Left hindlimb (tissue), 1 donor: ENCODE measurements around the gene CDKL1.

Experiments used
- DNase-seq: peaks from one replicate; pipeline ENCODE4 v3.0.0-alpha.2; 2018

CDKL1 gene

GRCh38 chr14:50396631-50397389 is at the start of gene CDKL1:
Gene CDKL1 (minus strand): TSS chr14:50396881. CDS start chr14:50395868, 1,013 bp downstream.
- peak; percentile 80 for DNase-seq

DNA sequence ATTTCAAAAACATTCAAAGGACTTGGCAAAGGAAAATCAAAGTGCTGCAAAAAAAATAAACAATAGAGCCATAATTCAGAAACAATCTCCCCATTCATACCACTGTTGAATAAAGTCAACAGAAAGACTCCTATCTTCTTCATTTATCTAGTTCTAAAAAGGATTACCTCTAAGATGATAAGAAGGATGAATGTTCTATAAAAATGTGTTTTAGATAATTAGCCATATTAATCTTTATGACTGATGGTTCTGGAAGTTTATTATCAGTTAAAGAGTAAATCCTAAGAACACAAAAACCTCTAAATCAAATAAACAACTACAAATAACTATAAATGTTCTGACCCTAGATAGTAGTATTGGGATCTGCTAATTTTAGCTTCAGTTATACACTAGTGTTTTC is 37.8 kb upstream of the CDKL1 start:
- no peak for DNase-seq

GRCh38 chr14:50432131-50432530 is 35.5 kb upstream of the CDKL1 start:
- no peak for DNase-seq

- DNase-seq, result no peak
Measured at GRCh38 chr14:50425816-50426215, 29.1 kb upstream of the CDKL1 start.

DNA sequence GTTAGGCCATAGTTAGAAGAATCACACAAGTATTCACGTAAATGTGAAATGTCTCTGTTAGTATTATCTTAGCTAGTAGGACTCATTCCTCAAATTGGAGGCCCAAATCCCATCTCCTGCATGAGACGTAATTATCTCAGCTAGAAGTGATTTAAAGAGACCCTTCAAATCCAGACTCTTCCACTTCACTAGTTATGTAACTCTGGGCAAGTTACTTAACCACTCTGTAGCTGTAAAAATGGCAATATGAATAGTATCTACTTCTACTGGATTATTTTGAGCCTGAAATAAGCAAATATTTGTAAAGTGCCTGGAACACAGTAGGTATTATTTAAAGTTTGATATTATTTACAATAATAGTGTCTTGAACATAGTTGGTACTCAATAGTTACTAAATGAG is 28.4 kb upstream of the CDKL1 start:
- DNase-seq, result no peak

DNA sequence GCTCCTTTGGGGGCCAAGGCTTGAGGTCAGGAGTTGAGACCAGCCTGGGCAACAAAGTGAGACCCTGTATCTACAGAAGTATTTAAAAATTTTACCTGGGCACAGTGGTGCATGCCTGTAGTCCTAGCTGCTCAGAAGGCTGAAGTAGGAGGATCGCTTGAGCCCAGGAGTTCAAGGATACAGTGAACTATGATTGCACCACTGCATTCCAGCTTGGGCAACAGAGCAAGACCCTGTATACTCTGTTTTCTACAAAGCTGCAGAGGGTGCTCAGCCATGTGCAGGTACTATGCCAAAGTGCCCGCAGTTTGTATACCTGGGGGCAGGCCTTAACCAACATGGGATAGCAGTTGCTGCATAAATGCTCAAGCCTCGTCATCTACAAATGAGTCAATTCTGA is 26.8 kb upstream of the CDKL1 start:
- no peak for DNase-seq

- no peak for DNase-seq
Measured at GRCh38 chr14:50421499-50421898, 24.8 kb upstream of the CDKL1 start.

GRCh38 chr14:50417853-50418252 is 21.2 kb upstream of the CDKL1 start:
- no peak for DNase-seq

GRCh38 chr14:50410921-50411320 is 14.2 kb upstream of the CDKL1 start:
- no peak for DNase-seq

DNA sequence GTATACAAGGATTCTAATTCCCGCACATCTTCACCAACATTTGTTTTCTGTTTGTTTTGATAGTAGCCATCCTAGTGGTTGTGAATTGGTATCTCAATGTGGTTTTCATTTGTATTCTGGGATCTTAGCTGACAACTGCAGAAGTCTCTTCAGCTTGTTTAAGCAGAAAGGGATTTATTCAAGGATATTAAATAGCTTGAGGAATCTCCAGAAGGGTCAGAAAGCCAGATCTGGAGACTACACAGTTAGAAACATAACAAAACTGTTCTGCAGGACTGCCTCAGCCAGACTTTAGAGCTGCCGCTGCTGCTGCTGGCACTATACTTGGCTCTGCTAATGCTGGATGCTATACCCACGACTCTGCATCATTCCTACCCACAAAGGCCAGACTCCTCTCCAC is 13.4 kb upstream of the CDKL1 start:
- DNase-seq, result no peak

- DNase-seq, result peak; percentile 44
Measured at GRCh38 chr14:50407111-50407812, 10.6 kb upstream of the CDKL1 start.

DNA sequence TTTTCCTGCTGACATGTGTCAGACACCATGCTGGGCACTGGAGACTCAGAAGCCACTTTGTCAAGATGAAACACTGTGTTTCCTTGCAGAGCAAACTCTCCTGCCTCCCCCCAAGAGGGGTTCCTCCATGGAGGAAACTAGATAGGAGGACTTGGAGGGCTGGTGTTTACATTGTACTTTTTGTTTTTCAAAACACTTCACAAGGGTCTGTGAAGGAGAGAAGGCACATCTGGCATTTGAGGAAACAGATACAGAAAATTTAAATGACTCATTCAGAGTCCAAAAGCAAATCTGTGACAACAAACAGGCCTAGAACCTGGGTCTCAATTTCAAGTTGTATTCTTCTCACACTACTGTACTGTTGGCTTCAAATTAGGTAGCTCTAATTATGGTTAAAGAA is 6.7 kb upstream of the CDKL1 start:
- no peak for DNase-seq

DNA sequence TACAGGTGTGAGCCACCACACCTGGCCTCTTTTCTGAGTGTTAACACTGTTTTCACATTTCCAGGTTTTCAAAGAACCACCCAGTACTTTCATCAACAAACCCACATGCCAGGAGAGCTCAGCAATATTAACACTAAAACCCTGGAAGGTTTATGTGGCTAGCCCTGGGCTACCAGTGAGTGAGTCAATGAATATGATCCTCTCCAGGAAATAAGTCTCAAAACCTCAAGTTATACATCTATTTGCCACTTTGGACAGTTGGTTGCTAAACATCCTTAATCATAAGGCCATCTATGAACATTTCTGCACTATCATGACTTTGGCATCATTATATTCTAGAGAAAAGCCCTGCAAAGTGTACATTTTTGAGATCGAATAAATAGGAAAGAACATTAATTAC is 6.3 kb upstream of the CDKL1 start:
- DNase-seq, result no peak

DNA sequence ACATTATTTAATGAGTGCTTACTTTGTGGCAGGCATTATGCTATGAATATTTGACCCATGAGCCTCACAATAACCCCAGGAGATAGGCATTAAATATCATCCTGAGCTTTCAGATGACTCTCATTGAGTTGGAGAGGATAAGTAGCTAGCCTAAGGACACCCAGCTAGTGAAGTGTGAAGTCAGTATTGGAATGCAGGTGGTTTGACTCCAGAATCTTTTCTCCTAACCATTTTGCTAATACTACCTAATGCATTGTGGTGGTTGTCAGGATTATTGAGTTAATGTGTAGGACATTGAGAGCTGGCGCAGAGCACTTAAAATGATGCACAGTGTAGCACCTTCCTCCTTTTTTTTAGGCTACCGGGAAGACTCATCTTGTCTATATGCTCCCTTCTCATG is 3.8 kb upstream of the CDKL1 start:
- DNase-seq, result no peak

DNA sequence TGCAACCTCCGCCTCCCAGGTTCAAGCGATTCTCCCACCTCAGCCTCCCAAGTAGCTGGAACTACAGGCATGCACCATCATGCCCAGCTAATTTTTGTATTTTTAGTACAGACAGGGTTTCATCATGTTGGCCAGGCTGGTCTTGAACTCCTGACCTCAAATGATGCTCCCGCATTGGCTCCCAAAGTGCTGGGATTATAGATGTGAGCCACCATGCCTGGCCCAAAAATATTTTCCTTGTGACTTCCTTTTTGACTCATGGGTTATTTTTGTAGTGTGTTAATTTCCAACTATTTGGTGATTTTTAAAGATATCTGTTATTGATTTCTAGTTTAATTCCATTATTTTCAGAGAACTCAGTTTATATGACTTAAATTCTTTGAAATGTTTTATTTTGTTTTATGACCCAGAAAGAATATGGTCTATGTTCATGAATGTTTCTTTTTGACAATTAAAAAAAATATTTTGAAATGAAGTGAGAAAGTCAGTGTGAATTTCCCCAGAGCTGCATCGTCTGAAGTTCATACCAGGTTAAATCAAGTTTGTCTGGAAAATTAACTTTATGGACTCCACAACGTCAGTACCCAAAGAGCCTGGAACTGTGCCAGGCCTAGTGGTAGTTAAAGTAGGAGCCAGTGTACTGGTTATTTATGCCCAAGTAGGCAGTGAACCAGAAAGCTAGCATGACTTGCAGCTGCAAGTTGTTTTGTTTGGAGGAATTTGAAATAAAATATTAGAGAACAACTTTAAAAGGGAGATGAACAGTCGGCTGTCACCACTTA is 2.8 kb upstream of the CDKL1 start:
- DNase-seq, result peak; percentile 41

GRCh38 chr14:50398189-50398580 is 1.5 kb upstream of the CDKL1 start:
- no peak for DNase-seq

DNA sequence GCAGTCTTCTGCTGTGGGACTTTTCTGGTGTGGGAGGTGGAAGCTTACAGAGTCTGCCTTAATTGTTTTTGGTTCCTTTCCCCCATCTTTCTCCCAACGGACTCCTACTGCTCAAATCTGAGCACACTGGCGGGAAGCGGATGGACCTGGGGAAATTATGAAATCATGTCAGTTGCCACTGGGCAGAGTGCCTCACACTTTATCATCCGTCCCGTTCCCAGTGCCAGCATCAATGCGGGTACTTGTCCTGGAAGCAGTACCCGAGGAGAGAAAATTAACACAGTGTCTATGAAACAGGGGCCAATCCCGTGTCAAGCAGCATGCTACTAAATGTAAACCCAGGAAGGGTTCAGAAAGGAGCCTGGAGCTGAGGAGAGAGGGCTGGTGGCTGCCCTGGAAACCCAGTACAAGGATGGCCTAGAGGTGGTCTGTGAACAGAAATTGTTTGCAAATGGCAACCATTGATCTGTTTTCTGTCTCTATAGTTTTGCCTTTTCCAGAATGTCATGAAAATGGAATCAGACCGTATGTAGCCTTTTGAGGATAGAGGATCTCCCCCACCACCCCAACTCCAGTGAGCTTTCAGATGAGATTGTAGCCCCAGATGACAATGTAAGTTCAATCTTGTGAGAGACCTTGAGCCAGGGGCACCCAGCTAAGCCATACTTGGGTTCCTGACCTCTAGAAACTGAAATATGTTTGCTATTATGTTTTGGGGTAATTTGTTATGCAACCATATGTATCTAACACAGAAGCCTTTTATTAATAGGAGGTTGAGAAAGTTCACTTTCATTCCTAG is 908 bp upstream of the CDKL1 start:
- peak; percentile 56 for DNase-seq

DNA sequence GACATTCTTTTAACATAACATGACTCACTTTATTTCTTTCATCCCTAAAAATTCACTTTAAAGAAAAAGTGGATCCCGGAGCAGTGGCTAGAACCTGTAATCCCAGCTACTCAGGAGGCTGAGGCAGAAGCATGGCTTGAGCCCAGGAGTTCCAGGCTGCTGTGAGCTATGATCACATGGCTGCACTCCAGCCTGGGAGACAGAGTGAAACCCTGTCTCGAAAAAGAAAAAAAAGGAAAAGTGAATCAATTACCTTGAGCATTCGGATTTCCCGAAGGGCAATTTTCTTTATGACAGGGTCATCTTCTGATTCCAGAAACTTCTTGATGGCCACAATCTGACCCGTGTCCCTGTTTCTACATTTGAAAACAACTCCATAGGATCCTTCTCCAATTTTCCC is 1.2 kb downstream of the CDKL1 start:
- no peak for DNase-seq

- no peak for DNase-seq
Measured at GRCh38 chr14:50394713-50395112, 2.0 kb downstream of the CDKL1 start.

- no peak for DNase-seq
Measured at GRCh38 chr14:50389668-50390441, 6.8 kb downstream of the CDKL1 start.

GRCh38 chr14:50388256-50388931 is 8.3 kb downstream of the CDKL1 start:
- no peak for DNase-seq

GRCh38 chr14:50387548-50387947 is 9.1 kb downstream of the CDKL1 start:
- DNase-seq, result no peak
